Retina (tissue), 1 donor: Measurements from ENCODE around the gene PDE3A.
"Not testable (repeated sequence)": the region's sequence is repeated elsewhere in the genome, so short reads cannot be mapped to it uniquely, and the experiment has no call there.

Source experiments
- DNase-seq: peaks from one replicate; pipeline ENCODE4 v3.0.0-alpha.2; 2016

The PDE3A gene

GRCh38 chr12:20375560-20375959 is 7.2 kb downstream of the PDE3A start:
- DNase-seq: no peak

GRCh38 chr12:20376984-20377383 is 8.6 kb downstream of the PDE3A start:
- DNase-seq: peak; percentile 11

GRCh38 chr12:20377750-20378149 is 9.4 kb downstream of the PDE3A start:
- no peak for DNase-seq

GRCh38 chr12:20382117-20382516 is 13.8 kb downstream of the PDE3A start:
- DNase-seq: no peak

GRCh38 chr12:20383612-20384011 is 15.3 kb downstream of the PDE3A start:
- no peak for DNase-seq

- not testable (repeated sequence) for DNase-seq
Observed at GRCh38 chr12:20384836-20385235, 16.5 kb downstream of the PDE3A start.

GRCh38 chr12:20390846-20391245 is 22.5 kb downstream of the PDE3A start:
- DNase-seq: no peak

GRCh38 chr12:20392339-20392738 is 24.0 kb downstream of the PDE3A start:
- no peak for DNase-seq

- DNase-seq: no peak
Observed at GRCh38 chr12:20393707-20394106, 25.4 kb downstream of the PDE3A start.

GRCh38 chr12:20395791-20396550 is 27.6 kb downstream of the PDE3A start:
- DNase-seq: no peak

GRCh38 chr12:20398686-20399085 is 30.3 kb downstream of the PDE3A start:
- DNase-seq: no peak

- no peak for DNase-seq
Observed at GRCh38 chr12:20400003-20400402, 31.7 kb downstream of the PDE3A start.

GRCh38 chr12:20403230-20403629 is 34.9 kb downstream of the PDE3A start:
- DNase-seq: no peak

GRCh38 chr12:20404576-20405346 is 36.4 kb downstream of the PDE3A start:
- DNase-seq: no peak

GRCh38 chr12:20409607-20410377 is 41.5 kb downstream of the PDE3A start:
- no peak for DNase-seq

GRCh38 chr12:20410734-20411133 is 42.4 kb downstream of the PDE3A start:
- DNase-seq: no peak

- DNase-seq: no peak
Observed at GRCh38 chr12:20411345-20411744, 43.0 kb downstream of the PDE3A start.

- DNase-seq: no peak
Observed at GRCh38 chr12:20415028-20415427, 46.7 kb downstream of the PDE3A start.

- DNase-seq: no peak
Observed at GRCh38 chr12:20415641-20416040, 47.3 kb downstream of the PDE3A start.

- DNase-seq: no peak
Observed at GRCh38 chr12:20420557-20420956, 52.2 kb downstream of the PDE3A start.

GRCh38 chr12:20421421-20421820 is 53.1 kb downstream of the PDE3A start:
- no peak for DNase-seq

GRCh38 chr12:20423557-20423956 is 55.2 kb downstream of the PDE3A start:
- DNase-seq: no peak

- no peak for DNase-seq
Observed at GRCh38 chr12:20424841-20425240, 56.5 kb downstream of the PDE3A start.

GRCh38 chr12:20426191-20426590 is 57.9 kb downstream of the PDE3A start:
- DNase-seq: no peak
